Lung (tissue), 5 donors: ENCODE results near the gene SLC30A5. TPM values are rescaled to one million over a fixed set of nuclear protein-coding genes. Genes with fewer than 3 reads are reported as not detected.

Experiments
- polyA plus RNA-seq, 2 donors: library from polyadenylated mRNA; stranded (reverse); fragments of 200-250 nt; gene quantifications; one replicate each; pipeline ENCODE4 v1.2.1, GENCODE V29; 2013
- small RNA-seq: library from RNA; depleted of rRNA; stranded (forward); fragments of <200 nt; gene quantifications from one replicate; pipeline ENCODE3, GENCODE V24; 2014; ENCODE audit warnings: low replicate concordance
- total RNA-seq, 2 donors: library from RNA; depleted of rRNA in 1 of 2; stranded (reverse); fragments of >200 nt in 1 of 2; gene quantifications; one replicate each; pipeline ENCODE4 v1.2.1, GENCODE V29; 2014 to 2021
- donor health status: Bipolar disorder and iron deficiency.
- donor health status: healthy.
- donor health status: DM: yes; HTN: yes; CAD: no.

SLC30A5 gene
- total and polyA plus RNA-seq, 4 donors, result 28.7 to 52.3 (median 44.3) TPM

Small RNAs within 50 kb of the gene (small RNA-seq; reads per million reads assigned to genes)
- not detected for gene SNORA50D
- gene SUMO2P4, result not detected

Other genes with a start within 250 kb of the SLC30A5 start
- gene CCNB1, start 73.1 kb downstream of the SLC30A5 start, total RNA-seq, result 10 to 100 TPM in 1 of 2 donors, 1 to 10 TPM in 1; 4.4 to 14.4 TPM
- gene CCNB1, start 73.1 kb downstream of the SLC30A5 start, polyA plus RNA-seq, result 1 to 10 TPM; 4.7 to 6.6 TPM
- 1 to 10 TPM; 4.2 to 5.8 TPM for gene CENPH, start 95.6 kb downstream of the SLC30A5 start, total RNA-seq
- gene CENPH, start 95.6 kb downstream of the SLC30A5 start, polyA plus RNA-seq, result 1 to 10 TPM; 3.3 to 4.9 TPM
- 10 to 100 TPM; 21.9 to 53.2 TPM for gene CDK7, start 140.9 kb downstream of the SLC30A5 start, total RNA-seq
- gene CDK7, start 140.9 kb downstream of the SLC30A5 start, polyA plus RNA-seq, result 10 to 100 TPM; 22.2 to 37.7 TPM
- gene CCDC125, start 238.8 kb downstream of the SLC30A5 start, total RNA-seq, result 10 to 100 TPM; 13.0 to 16.1 TPM
- gene CCDC125, start 238.8 kb downstream of the SLC30A5 start, polyA plus RNA-seq, result 1 to 10 TPM; 4.7 to 4.9 TPM